Measurements from ENCODE around the gene GSTA2.
"Not testable (repeated sequence)": the region's sequence is repeated elsewhere in the genome, so short reads cannot be mapped to it uniquely, and the experiment has no call there.

Gene GSTA2

DNA sequence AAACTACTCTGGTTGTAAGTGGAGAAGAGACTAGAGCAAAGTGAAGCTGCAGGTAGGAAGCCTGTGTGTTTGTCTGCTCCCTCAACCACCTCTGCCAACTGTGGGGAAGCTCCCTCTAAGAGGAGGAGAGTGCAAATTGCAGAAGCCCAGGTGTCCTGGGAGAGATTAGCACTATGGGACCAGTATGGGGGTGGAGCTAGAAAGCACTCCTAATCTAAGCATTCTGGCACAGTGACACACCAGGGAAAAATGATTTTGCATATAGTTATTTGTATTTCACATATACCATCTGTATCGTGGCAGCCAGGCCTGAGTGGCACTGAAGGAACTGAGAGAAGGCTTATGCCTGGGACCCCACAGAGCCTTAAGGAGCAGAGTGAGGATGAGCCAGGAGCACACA lies 27.6 kb upstream of the GSTA2 start:
- DNase-seq, result no peak
- Mint-ChIP-seq H3K4me1 (peaks cover 27% of the 10 kb centered on the region), H3K36me3 (ENCODE audit: low read depth) (peaks cover 6% of the 10 kb centered on the region), H3K4me3 (no peak overlapping the region), H3K9me3 (peaks cover 40% of the 10 kb centered on the region), H3K27me3 (ENCODE audit: low read depth, poor library complexity) (peaks cover 18% of the 10 kb centered on the region), H3K27ac (peak overlapping the region; percentile 29)
- TF ChIP-seq, protein P1, sequence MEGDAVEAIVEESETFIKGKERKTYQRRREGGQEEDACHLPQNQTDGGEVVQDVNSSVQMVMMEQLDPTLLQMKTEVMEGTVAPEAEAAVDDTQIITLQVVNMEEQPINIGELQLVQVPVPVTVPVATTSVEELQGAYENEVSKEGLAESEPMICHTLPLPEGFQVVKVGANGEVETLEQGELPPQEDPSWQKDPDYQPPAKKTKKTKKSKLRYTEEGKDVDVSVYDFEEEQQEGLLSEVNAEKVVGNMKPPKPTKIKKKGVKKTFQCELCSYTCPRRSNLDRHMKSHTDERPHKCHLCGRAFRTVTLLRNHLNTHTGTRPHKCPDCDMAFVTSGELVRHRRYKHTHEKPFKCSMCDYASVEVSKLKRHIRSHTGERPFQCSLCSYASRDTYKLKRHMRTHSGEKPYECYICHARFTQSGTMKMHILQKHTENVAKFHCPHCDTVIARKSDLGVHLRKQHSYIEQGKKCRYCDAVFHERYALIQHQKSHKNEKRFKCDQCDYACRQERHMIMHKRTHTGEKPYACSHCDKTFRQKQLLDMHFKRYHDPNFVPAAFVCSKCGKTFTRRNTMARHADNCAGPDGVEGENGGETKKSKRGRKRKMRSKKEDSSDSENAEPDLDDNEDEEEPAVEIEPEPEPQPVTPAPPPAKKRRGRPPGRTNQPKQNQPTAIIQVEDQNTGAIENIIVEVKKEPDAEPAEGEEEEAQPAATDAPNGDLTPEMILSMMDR (IDR thresholded peaks at IDR 0.05), result no peak

DNA sequence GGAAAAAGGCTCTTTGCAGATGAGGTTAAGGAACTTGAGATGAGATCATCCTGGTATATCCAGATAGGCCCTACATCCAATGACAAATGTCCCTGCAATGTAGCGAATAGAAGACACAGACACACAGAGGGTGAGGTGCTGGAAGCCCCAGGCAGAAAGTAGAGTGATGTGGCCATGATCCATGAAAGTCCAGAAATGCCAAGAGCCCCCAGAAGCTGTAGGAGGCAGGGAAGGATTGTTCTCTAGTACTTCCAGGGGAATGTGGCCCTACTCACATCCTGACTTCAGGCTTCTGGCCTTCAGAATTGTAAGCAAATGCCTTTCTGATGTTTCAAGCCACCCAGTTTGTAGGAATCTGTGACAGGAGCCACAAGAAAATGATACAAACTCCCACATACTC lies 26.4 kb upstream of the GSTA2 start:
- H3K4me3 Mint-ChIP-seq; DNase-seq; H3K36me3 Mint-ChIP-seq (ENCODE audit: low read depth); H3K27ac Mint-ChIP-seq: not testable (repeated sequence)
- Mint-ChIP-seq H3K27me3 (ENCODE audit: low read depth, poor library complexity) (peaks cover 17% of the 10 kb centered on the region), H3K9me3 (peaks cover 42% of the 10 kb centered on the region), H3K4me1 (peaks cover 27% of the 10 kb centered on the region)

DNA sequence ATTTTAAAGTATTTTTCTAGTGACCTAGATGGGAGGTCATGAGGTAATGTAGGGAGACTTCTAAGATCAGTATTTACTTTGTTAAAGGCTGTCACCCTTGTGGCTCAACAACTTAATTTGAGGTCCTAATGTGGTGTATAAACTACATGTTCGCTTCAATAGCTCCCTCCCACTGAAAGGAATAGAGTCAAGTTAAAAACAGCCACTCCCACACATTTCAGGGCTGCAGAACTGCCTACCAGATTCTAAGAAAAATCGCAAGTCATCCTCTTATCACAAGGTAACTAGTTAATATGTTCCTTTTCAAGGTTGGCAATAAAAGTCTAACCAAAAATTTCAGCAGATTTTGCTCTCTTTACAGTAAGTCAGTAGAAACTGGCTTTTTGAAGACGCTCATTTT lies 25.2 kb upstream of the GSTA2 start:
- no peak for DNase-seq
- Mint-ChIP-seq H3K9me3 (peaks cover 42% of the 10 kb centered on the region), H3K36me3 (ENCODE audit: low read depth) (peaks cover 6% of the 10 kb centered on the region)

DNA sequence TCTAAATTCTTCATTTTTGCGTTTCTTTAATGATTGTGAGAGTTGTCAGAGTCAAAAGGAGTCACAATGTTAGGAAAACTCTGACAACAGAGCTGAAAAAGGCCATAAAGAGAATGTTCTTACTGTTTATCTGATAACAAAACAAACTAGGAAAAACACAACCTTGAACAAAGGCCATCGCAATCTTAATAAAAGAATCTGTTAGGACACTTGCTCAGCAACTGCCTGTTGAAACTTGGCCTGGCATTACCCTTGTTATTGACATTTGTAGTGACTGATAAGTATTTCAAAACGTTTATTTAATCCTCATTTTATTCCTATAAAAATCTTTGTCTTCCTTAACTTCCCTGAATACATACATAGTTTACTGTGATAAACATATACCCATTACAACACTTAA lies 24.6 kb upstream of the GSTA2 start:
- H3K4me1 Mint-ChIP-seq, result peaks cover 27% of the 10 kb centered on the region
- peaks cover 13% of the 10 kb centered on the region for H3K27me3 Mint-ChIP-seq (ENCODE audit: low read depth, poor library complexity)
- H3K4me3 Mint-ChIP-seq, result no peak overlapping the region
- no peak for DNase-seq
- peaks cover 37% of the 10 kb centered on the region for H3K9me3 Mint-ChIP-seq
- H3K36me3 Mint-ChIP-seq (ENCODE audit: low read depth), result peaks cover 6% of the 10 kb centered on the region
- TF ChIP-seq, protein P1 (IDR thresholded peaks at IDR 0.05), result no peak
- peak overlapping the region; percentile 52 for H3K27ac Mint-ChIP-seq

More for the DNA sequence above, 25.2 kb upstream of the GSTA2 start:
- TF ChIP-seq, protein P1 (IDR thresholded peaks at IDR 0.05), result no peak
- Mint-ChIP-seq H3K27me3 (ENCODE audit: low read depth, poor library complexity) (peaks cover 17% of the 10 kb centered on the region), H3K27ac (no peak overlapping the region), H3K4me3 (no peak overlapping the region), H3K4me1 (peaks cover 27% of the 10 kb centered on the region)

DNA sequence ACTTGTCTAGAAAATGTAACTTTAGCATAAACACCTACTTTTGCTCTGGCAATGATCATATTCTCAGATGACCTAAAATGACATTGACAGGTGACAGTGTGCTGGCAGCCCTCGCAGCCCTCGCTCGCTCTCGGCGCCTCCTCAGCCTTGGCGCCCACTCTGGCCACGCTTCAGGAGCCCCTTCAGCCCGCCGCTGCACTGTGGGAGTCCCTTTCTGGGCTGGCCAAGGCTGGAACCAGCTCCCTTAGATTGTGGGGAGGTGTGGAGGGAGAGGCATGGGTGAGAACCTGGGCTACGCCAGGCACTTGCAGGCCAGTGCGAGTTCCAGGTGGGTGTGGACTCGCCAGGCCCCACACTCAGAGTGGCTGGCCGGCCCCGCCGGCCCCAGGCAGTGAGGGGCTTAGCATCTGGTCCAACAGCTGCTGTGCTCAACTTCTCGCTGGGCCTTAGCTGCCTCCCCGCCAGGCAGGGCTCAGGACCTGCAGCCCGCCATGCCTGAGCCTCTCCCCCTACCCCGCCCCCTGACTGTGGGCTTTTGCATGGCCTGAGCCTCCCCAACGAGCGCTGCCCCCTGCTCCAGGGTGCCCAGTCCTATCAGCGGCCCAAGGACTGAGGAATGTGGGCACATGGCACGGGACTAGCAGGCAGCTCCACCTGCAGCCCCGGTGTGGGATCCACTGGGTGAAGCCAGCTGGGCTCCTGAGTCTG lies 23.1 kb upstream of the GSTA2 start:
- DNase-seq, result no peak
- no peaks in the 10 kb centered on the region for H3K36me3 Mint-ChIP-seq (ENCODE audit: low read depth)
- no peak overlapping the region for H3K4me3 Mint-ChIP-seq
- H3K4me1 Mint-ChIP-seq, result peaks cover 27% of the 10 kb centered on the region
- TF ChIP-seq, protein P1 (IDR thresholded peaks at IDR 0.05), result no peak
- H3K27me3 Mint-ChIP-seq (ENCODE audit: low read depth, poor library complexity), result peaks cover 12% of the 10 kb centered on the region
- H3K9me3 Mint-ChIP-seq, result peaks cover 25% of the 10 kb centered on the region
- no peak overlapping the region for H3K27ac Mint-ChIP-seq

DNA sequence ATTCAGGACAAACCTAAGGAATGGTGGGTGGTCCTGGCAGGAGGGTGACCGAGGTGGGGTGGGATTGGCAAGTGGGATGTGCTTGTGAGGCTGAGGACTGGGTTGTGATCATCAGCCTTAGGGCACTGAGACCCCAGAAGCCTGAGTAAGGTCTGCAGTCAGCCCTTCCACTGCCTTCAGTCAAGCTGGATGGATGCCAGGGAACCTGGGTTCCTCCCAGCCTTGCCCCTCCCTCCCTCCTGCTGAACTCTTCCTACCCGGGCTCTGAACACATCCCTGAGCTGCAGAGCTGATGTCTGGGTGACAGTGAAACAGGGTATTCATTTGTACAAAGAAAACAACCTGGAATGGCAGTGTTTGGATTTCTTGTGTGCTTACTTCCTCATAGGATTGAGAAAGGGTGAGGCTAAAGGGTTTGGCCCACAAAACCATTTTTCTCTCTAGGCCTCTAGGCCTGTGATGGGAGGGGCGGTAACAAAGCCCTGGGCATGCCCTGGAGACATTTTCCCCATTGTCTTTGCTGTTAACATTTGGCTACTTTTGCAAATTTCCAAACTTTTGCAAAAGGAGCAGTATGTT lies 19.5 kb upstream of the GSTA2 start:
- not testable (repeated sequence) for H3K36me3 Mint-ChIP-seq (ENCODE audit: low read depth); H3K4me1 Mint-ChIP-seq; DNase-seq; H3K4me3 Mint-ChIP-seq; H3K27ac Mint-ChIP-seq; H3K27me3 Mint-ChIP-seq (ENCODE audit: low read depth, poor library complexity)
- peaks cover 22% of the 10 kb centered on the region for H3K9me3 Mint-ChIP-seq

DNA sequence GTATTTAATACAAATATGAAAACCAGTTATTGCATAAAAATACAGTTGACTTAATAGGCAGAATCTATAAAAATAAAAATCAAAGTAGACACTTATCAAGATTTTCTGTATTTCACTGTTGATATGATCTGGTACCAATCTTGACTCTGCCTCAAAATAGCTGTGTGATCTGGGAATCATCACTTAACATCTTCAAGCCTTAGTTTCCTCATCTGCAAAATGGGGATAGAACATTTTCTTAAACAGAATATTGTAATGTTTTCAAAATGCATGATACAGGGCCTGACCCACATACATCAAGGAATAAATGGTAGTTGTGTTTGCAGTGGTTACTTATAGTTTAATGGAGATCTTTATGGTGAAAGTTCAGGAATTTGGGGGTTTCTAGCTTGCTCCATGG lies 18.9 kb upstream of the GSTA2 start:
- DNase-seq; H3K36me3 Mint-ChIP-seq (ENCODE audit: low read depth); H3K27me3 Mint-ChIP-seq (ENCODE audit: low read depth, poor library complexity); H3K4me1 Mint-ChIP-seq; H3K4me3 Mint-ChIP-seq: not testable (repeated sequence)
- peak overlapping the region; percentile 6 for H3K27ac Mint-ChIP-seq
- H3K9me3 Mint-ChIP-seq, result peaks cover 22% of the 10 kb centered on the region

Measured in nephron progenitor cell (in vitro differentiated cells).